Measurements from ENCODE around the gene TEAD1.

TEAD1 gene

DNA sequence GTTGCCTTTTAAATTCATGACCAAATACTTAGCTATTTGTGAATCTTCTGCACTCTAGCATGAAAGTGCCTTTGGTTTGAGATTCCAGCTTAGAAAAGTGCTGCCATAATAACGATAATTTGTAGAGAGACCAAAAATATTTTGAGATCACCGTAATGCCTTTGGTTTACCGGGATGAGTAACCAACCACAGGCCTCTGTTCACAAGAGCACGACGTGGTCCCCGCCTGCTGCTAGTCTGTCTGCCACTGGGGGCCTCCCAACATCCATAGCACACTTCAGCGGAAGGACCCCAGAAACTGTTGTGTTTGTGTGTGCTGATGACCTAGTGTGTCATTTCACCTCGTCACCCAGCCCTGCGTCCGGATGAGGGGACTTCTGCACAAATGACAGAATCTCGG lies 267.9 kb downstream of the TEAD1 start:
- no peak for DNase-seq (ENCODE audit: low read depth in 2 of 2)

DNA sequence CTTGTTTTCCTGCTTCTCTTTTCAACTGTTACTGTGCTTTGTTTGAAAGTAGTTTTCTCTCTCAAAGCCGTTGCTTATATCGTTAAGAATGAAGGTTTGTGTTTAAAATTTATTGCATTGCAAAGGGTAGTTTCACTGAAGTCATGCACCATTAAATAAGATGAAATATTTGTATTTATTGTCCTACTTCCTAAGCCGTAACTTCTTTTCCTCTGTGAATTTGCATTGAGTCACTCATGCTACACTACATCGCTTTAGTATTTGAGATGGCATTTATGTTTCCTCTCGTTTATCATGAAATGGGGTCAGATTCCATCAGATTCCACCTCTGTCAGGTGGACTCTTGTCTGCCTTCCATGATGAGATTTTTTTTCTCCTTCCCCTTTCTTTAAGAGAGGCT lies 269.1 kb downstream of the TEAD1 start:
- no peak for DNase-seq (ENCODE audit: low read depth in 2 of 2)

DNA sequence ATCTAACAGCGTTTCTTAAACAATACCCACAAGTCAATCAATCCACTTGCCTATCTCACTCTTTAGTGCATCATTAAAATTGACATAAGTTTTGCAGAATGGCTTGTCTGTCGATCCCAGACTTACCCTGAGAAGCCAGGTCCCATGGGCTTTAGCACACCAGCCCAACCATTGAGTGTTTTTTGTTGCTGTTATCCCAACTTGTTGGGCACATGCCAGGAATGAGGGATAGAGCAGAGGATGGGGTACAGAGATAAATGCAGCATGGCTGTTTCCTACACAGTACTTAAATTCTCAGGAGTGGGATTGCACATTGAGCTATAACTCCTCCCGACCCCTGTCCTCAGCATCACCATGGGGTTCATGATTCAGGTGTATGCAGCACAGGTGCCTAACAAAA lies 270.7 kb downstream of the TEAD1 start:
- no peak for DNase-seq (ENCODE audit: low read depth in 2 of 2)

DNA sequence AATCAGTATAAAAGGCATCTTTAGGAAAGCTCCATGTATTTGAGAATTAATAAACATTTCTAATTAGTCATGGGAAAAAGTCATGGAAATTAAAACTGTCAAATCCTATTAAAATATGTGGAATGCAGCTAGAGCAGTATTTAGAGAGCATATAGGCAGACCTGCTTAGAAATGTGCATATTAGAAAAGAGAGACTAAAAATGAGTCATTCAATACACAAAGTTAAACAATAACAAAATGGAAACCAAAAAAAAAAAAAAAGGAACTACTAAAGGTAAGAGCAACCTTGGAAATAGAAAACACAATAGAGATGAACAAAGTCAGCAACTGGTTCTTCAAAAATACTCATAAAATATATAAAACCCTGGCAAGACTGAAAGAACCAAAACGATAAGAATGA lies 275.2 kb downstream of the TEAD1 start:
- no peak for DNase-seq (ENCODE audit: low read depth in 2 of 2)

DNA sequence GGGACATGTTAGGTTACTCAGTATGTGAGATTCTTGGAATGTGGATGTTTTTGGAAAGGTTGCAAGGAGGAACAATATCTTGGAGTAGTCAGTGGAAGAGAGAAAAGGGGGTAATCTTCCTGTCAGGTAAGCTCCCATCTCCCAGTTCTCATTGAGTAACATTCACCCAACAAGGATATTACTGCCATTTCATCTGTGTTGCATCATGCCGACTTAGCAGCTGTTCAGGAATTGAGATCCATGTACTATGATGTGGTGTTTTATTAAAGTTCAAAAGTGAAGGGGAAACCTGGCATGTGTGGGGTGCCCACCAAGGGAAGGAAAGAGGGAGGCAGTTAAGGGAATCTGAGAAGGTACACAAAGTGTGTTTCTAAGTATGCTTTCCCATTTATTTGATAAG lies 276.4 kb downstream of the TEAD1 start:
- no peak for DNase-seq (ENCODE audit: low read depth in 2 of 2)

DNA sequence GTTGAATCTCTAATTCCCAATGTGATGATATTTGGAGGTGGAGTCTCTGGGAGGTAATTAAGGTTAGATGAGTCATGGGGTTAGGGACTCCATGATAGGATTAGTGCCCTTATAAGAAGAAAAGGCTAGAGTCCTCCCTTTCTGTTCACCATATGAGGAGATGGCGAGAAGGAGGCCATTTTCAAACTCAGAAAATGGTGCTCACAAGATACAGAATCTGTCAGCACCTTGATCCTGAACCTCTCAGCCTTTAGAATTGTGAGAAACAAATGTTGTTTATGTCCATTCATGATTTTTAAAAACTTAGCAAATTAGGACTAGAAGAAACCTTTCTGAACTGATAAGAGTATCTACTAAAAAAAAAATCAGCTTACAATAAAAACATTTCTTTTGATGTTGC lies 277.2 kb downstream of the TEAD1 start:
- DNase-seq (ENCODE audit: low read depth in 2 of 2), result no peak

DNA sequence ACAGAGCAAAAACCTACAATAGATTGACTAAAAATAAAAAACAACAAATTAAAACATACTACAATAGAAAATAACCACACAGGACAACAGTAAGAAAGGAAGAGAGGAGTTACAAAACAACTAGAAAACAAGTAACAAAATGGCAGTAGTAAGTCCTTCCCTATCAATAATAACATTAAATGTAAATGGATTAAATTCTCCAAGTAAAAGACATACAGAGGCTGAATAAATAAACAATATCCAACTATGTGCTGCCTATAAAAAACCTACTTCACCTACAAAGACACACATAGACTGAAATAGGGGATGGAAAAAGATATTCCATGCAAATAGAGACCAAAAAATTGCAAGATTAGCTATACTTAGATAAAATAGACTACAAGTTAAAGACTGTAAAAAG lies 277.9 kb downstream of the TEAD1 start:
- DNase-seq (ENCODE audit: low read depth in 2 of 2), result no peak

DNA sequence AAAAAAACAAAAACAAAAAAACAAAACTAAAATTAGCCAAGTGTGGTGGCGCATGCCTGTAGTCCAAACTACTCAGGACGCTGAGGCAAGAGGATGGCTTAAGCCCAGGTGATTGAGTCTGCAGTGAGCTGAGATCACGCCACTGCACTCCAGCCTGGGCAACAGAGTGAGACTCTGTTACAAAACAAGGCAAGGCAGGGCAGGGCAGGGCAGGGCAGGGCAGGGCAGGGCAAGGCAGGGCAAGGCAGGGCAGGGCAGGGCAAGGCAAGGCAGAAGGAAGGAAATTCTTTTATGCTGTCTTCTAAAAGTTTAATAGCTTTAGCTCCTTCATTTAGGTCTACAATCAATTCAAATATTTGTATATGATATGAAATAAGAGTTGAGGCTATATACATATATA lies 284.8 kb downstream of the TEAD1 start:
- DNase-seq (ENCODE audit: low read depth in 2 of 2), result no peak

DNA sequence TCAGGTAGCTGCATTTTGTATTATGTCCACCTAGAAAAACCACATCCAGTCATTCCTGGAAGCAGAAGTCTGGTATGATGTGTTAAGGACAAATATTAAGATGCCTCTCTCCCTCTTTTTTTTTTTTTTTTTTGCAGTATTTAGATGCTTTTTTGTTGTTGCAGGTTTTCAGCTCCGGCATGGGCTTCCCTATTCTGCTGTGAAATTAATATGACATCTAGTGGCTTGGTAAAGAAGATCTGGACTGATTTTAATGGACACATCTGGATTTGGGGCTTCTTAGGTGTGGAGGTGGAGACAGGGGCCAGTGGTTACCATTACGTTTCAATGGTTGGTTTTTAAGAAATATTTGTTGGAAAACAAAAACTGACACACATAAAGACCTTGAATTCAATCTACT lies 287.4 kb downstream of the TEAD1 start:
- DNase-seq (ENCODE audit: low read depth in 2 of 2), result no peak

DNA sequence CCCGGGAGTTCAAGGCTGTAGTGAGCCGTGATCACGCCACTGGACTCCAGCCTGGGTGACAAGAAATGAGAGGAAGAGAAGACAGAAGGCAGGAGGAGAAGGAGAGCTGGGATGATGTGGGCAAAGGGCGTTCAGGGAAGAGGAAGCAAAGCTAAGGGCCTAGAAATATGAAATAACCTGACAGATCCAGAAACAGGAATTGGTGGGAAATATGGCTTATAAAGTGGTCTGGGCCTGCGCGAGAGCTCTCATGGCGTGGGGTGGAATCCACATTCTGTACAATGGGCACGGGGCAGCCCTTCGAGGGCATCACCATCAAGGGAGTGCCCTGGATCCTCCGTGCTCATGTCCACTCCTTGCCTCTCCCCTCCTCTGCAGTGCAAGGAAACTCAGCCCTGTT lies 288.1 kb downstream of the TEAD1 start:
- DNase-seq (ENCODE audit: low read depth in 2 of 2), result no peak

DNA sequence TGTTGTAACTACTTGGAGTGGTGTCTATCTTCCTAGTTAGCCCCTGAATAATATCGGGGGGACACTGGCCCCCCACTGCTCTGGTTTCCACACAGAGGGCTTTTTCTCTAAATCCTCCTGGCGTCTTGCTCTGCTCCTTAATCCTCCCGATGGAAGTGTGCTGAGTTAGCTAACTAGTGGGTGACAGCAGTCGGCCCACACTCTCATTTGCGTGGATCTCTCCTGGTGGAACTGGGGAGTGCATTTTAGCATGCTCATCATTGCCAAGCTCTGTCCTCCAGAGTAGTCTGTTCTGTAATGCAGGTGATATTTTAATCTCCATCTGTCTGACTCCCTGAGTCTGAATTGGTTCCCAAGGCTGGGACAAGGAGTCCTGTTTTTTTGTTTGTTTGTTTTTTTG lies 288.8 kb downstream of the TEAD1 start:
- no peak for DNase-seq (ENCODE audit: low read depth in 2 of 2)

DNA sequence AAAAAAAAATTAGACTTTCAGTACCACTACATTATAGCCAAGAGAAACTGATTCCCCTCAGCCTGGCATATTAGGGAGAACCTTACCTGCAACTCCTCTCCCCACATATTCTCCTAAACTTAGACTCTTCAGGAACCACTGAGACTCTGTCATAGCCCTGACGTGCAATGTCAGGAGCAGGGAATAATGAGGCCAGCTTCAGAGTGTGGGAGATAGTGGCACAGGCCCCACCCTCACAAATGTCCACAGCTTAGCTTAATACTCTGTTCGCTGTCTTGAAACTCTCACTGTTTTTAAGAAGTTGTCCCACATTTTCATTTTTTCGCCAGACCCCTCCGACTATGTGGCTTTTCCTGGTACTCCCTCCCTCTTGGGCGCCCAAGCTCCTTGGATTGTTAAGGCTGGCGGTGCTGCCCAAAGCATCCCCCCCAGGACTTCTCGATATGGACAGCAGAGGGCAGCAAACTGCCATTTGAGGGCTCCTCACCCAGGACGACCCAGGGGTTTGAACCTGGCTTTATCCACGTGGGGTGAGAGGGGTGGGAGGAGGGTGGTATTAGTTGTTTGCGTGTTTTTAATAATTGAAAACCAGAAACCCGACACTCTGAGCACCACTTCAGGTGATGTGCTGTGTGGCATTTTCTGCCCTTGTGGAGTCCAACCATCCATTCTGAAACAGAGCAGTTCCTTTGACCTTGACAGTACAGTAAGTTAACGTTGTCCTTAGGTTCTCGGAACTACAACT lies 289.7 kb downstream of the TEAD1 start:
- DNase-seq (ENCODE audit: low read depth in 2 of 2), result no peak

DNA sequence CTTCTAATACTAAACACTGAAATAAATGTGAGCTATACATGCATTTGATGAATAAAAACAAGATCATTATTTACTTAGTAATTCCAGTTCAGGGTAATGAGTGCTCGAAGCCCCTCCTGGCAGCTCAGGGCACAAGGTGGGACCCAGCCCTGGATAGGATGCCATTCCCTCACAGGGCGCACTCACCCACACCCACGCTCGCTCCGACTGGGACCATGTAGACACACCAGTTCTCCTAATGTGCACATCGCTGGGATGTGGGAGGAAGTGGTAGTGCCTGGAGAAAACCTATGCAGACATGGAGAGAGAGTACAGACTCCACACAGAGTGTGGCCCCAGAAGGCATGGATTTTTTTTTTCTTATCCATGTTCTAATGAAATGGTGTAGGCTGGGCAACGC lies 290.4 kb downstream of the TEAD1 start:
- DNase-seq (ENCODE audit: low read depth in 2 of 2), result no peak

DNA sequence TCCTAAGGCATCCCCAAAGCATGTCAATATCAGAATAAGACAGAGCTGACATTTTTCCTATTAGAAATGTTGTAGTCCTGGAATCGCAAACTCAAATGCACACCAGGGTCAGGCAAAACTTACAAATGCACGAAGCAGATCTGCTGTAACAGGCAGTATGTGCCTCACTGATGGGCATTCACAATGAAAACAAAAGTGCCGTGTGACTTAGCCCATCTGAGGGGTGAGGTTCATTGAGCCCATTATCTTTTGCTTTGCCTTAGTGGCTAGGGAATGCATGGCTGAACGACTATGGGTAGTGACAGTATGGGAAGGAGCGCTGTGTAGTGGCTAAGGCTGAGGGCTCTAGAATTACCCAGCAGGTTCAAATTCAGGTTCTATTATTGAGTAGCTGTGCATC lies 291.8 kb downstream of the TEAD1 start:
- no peak for DNase-seq (ENCODE audit: low read depth in 2 of 2)

DNA sequence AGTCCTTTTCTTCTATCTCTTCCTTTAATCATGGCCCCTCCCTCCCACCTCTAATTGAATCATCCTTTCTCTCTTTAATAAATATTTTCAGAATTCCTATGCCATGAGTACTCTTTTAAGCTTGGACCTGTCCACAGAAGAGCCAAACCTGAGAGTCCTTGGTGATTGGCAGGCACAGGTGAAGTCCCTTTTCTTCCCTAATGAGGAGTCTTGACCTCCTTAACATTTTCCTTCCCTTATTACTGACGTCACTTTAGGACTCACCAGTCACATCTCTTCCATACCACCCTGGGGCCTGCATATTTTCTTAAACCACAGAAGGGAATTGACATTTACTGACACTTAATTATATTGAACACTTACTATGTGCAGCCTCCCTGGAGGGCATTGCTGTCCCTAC lies 293.9 kb downstream of the TEAD1 start:
- DNase-seq (ENCODE audit: low read depth in 2 of 2), result no peak

DNA sequence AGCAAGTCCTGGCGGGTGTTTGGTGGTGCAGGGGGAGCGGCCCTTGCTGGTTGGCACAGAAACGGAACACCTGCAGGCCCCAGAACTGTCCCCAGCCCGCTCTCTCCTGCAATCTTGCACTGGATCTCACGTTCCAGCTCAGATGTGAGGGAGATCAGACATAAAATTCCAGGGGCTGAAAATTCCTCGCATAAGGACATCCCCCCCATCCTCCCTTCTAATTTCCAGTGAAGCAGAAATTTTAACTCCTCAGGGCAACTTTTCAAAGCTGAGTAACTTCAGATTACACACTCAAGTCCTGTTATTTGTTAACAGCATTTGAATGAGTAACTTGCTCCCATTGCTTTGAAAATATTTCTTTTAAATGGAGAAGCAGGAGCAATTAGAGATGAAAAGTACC lies 294.6 kb downstream of the TEAD1 start:
- DNase-seq (ENCODE audit: low read depth in 2 of 2), result no peak

DNA sequence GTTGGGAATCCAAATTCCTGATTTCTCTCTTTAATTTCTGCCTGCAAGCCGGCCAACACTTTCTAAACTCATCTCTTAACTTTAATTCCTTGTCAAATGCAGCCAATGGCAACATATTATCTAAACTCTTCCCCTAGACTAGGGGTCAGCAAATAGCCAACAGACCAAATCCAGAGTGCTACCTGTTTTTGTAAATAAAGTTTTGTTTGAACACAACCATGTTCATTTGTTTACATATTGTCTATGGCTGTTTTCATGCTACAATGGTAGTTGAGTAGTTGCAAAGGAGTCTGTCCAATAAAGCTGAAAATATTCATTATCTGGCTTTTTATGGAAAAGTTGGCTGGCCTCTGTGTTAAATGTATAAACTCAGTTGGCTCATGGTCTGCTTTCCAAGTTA lies 297.7 kb downstream of the TEAD1 start:
- no peak for DNase-seq (ENCODE audit: low read depth in 2 of 2)

DNA sequence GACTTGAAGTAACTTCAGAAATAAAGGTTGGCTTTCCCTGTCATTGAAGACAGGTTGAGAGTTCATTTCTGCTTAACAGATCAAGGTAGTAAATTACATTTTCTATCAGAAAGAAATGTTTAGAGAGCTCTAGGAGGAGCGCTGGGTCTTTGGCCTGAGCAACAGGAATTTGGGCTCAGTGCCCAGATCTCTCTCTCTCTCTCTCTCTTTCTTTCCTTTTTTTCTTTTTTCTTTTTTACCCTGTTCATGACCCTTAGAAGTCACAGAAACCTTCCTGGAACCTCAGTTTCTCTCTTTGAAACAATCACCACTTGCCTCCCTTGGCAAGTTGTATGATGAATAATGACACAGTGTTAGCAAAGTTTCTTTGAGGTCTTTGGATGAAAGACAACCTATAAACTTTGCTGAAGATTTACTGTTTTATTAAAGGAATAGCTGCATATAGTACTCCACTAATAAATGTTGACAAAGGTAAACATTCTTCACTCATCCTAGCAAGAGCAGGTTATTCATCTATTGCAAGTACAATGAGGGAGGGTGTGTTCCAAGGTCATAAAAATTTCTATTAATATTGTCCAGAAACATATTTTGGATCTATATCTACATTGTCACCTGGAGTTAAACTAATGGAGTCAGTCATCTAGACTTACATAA lies 299.4 kb downstream of the TEAD1 start:
- no peak for DNase-seq (ENCODE audit: low read depth in 2 of 2)

DNA sequence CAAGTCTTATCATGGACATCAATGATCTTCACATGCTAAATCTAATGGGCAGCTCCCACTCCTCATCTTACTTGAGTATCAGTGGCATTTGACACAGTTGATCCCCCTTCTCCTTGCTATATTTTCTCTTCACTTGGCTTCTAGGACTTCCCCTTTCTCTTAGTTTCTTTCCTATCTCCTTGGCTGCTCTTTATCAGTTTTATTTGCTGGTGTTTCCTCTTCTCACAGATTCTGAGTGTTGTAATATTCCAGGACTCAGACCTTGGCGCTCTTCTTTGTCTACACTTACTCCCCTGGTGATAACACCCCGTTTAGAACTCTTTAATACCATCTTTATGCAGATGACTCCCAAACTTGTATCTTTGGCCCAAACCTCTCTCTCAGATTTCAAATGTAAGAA lies 301.0 kb downstream of the TEAD1 start:
- no peak for DNase-seq (ENCODE audit: low read depth in 2 of 2)

DNA sequence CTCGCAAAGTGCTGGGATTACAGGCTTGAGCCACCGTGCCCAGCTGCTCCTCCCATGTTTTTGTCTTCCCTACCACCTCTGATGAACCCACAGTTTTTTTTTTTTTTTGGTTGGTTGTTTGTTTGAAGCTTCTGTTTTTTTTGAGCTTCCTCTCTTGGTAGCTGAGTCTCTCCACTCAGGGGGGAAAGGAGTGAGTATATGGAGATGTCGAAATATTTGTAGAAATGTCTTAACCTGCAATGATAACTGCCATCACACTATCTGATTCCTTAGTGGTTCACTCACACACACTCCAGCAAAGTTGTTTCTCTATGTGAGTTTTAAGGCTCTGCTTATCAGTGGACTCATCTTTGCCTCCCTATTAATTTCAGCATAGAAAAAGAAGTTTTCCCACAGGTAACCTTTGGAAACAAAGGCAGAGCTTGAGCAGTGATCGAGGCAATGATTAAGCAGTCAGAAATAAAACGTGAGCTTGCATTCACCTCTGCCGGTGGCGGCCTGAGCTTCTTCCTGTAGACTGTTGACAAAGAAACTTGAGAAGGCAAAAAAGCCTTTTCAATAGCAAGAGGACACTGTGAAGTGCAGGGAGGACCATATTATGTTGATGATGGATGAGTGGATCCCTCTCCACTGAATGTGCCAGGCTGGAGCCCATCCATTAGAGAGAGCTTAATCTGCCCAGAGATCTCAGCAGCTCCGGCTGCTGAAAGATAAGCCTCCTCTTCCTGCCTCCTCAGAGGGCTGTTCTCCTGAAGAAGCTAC lies 305.9 kb downstream of the TEAD1 start:
- no peak for DNase-seq (ENCODE audit: low read depth in 2 of 2)

DNA sequence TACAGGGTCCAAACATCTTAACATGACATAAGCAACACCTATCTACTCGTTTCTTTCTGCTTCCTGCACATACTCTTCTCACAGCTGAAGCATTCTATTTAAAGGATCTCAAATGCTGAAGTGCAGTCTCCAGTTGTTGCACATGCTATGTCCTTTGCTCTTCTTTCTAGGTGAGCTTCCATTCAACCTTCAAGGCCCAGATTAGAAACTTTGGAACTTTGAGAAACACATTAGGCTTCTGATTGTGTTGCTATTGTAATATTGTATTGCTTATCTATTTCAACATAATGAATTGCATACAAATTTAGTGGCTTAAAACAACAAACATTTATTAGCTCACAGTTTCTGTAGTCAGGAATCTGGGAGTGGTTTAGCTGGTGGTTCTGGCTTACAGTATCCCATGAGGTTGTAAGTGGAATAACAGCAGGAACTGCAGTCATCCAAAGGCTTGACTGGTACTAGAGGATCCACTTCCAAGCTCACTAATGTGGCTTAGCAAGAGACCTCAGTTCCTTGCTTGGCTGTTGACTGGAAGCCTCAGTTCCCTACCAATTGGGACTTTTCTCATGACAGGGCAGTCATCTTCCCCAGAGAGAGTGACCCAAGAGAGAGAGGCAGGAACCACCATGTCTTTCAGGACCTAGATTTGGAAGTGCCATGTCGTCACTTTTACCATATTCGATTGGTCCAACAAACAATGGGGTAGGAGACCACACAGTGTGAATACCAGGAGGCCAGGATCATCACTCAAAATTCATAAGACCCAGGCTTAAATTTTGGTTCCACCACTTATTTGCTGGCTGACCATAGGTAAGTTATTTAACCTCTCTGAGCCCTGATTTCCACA lies 307.7 kb downstream of the TEAD1 start:
- DNase-seq (ENCODE audit: low read depth in 2 of 2), result no peak

DNA sequence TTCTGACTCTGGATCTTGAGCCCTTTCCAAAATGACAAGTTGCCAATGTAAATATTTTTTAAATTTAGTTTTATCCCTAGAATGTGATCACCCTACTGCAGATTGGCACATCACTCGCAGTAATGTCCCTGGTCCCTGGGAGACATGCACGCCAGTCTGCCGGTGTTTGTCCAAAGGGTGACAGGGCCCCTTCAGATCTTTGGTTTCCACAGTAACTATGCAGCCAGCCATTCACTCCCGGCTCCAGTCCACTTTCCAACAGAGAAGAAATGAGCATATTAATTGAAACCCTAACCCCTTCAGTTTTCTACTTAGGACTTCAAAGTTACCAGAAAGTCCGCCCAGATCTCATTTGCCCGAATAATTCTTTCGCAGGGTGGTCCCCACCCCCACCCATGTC lies 309.1 kb downstream of the TEAD1 start:
- DNase-seq (ENCODE audit: low read depth in 2 of 2), result no peak
